Skeletal muscle tissue (tissue), 4 donors: ENCODE results near the gene SESN2. TPM values are rescaled to one million over a fixed set of nuclear protein-coding genes. Genes with fewer than 3 reads are reported as not detected.

ENCODE experiments used
- H3K27ac ChIP-seq: one replicate; pipeline ENCODE4 v1.7.0; 2013; ENCODE audit warnings: mild to moderate bottlenecking, low read depth, low read length, inconsistent platforms
- H3K27me3 ChIP-seq, 3 donors: one replicate each; pipeline ENCODE4 v1.7.0; 2013; ENCODE audit warnings: low read length in 3 of 3; ENCODE audit not compliant: control insufficient read depth in 3 of 3, insufficient read depth in 3 of 3
- H3K36me3 ChIP-seq, 3 donors: one replicate each; pipeline ENCODE4 v1.7.0; 2013; ENCODE audit warnings: low read length in 3 of 3; ENCODE audit not compliant: control insufficient read depth in 3 of 3, insufficient read depth in 3 of 3
- H3K4me1 ChIP-seq, 3 donors: one replicate each; pipeline ENCODE4 v1.7.0; 2013; ENCODE audit warnings: low read length in 3 of 3, mild to moderate bottlenecking in 3 of 3; ENCODE audit not compliant: control insufficient read depth in 3 of 3, insufficient read depth in 3 of 3
- H3K4me3 ChIP-seq, 3 donors: one replicate each; pipeline ENCODE4 v1.7.0; 2013; ENCODE audit warnings: low read length in 3 of 3
- H3K9ac ChIP-seq, 3 donors: one replicate each; pipeline ENCODE4 v1.7.0; 2013; ENCODE audit warnings: low read length in 3 of 3, mild to moderate bottlenecking in 3 of 3, moderate library complexity in 2 of 3, low read depth in 1 of 3
- H3K9me3 ChIP-seq, 3 donors: one replicate each; pipeline ENCODE4 v1.7.0; 2013; ENCODE audit warnings: low read length in 3 of 3; ENCODE audit not compliant: control insufficient read depth in 3 of 3
- total RNA-seq: library from RNA; depleted of rRNA; stranded (reverse); fragments of >200 nt; gene quantifications from one replicate; pipeline ENCODE4 v1.2.3, GENCODE V29; 2014
- donor health status: Osteomylitis.

Gene SESN2
- total RNA-seq, 1 donor from 2014 or later, result 2.1 TPM

- no peaks in the 10 kb centered on the region for H3K9me3 ChIP-seq
- H3K9ac ChIP-seq, result no peak overlapping the region
- H3K4me1 ChIP-seq, result no peaks in the 10 kb centered on the region
- H3K27ac ChIP-seq, result no peak overlapping the region
- no peak overlapping the region for H3K4me3 ChIP-seq
- H3K27me3 ChIP-seq, result peaks cover 0 to 4% (median 0%) of the 10 kb centered on the region in 3 donors
- no peaks in the 10 kb centered on the region for H3K36me3 ChIP-seq
These were observed 39.1 kb downstream of the SESN2 start for GRCh38 chr1:28298438-28298837.

DNA sequence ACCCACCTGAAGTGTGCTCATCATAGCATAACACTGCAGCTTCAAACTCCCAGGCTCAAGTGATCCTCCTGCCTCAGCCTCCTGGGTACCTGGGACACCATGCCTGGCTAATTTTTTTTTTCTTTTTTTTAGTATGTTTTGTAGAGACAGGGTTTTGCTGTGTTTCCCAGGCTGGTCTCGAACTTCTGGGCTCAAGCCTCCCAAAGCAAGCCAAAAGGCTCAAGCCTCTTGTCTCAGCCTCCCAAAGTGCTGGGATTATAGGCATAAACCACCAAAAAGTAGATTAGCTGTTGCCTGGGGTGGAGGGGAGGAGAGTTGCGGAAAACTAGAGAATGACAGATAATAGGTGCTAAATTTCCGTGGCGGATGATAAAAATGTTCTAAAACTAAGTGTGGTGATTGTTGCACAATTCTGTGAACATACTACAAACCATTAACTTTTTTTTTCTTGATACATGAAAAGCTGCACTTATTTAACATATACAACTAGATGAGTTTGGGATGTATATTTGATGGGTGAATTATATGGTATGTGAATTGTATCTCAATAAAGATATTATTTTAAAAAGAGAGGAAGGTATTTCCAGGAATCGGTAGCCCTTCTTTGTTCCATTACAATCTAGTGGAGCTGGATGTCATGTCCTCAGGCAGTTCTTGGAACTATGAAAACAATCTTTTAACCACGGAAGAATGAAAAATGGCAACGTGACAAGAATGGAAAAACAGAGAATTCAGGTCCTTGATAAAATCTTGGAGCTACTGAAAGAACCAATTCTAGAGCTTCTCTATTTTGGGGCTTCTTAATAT lies 42.3 kb downstream of the SESN2 start:
- Histone ChIP-seq H3K4me1 (no peaks in the 10 kb centered on the region), H3K27me3 (peaks cover 0 to 4% (median 0%) of the 10 kb centered on the region in 3 donors), H3K9ac (no peak overlapping the region), H3K4me3 (no peak overlapping the region), H3K36me3 (no peaks in the 10 kb centered on the region), H3K27ac (no peak overlapping the region), H3K9me3 (no peaks in the 10 kb centered on the region)

DNA sequence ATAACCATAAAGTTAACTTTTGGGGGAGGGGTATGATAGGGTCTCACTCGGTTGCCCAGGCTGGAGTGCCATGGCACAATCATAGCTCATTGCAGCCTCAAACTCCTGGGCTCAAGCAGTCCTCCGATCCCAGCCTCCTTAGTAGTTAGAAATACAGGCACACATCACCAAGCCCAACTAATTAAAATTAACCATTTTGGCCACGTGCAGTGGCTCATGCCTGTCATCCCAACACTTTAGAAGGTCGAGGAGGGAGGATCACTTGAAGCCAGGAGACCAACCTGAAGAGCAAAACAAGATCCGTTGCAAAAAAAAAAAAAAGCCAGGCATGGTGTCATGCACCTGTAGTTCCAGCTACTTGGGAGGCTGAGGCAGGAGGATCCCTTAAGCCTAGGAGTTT lies 42.9 kb downstream of the SESN2 start:
- Histone ChIP-seq H3K27ac (no peak overlapping the region), H3K9me3 (no peaks in the 10 kb centered on the region), H3K27me3 (no peaks in the 10 kb centered on the region), H3K36me3 (no peaks in the 10 kb centered on the region), H3K4me1 (no peaks in the 10 kb centered on the region), H3K9ac (no peak overlapping the region), H3K4me3 (no peak overlapping the region)

- no peaks in the 10 kb centered on the region for H3K9me3 ChIP-seq
- no peak overlapping the region for H3K4me3 ChIP-seq
- no peaks in the 10 kb centered on the region for H3K36me3 ChIP-seq
- H3K4me1 ChIP-seq, result no peaks in the 10 kb centered on the region
- no peaks in the 10 kb centered on the region for H3K27me3 ChIP-seq
- H3K27ac ChIP-seq, result no peak overlapping the region
- no peak overlapping the region for H3K9ac ChIP-seq
These were observed 47.1 kb downstream of the SESN2 start for GRCh38 chr1:28306301-28306949.

DNA sequence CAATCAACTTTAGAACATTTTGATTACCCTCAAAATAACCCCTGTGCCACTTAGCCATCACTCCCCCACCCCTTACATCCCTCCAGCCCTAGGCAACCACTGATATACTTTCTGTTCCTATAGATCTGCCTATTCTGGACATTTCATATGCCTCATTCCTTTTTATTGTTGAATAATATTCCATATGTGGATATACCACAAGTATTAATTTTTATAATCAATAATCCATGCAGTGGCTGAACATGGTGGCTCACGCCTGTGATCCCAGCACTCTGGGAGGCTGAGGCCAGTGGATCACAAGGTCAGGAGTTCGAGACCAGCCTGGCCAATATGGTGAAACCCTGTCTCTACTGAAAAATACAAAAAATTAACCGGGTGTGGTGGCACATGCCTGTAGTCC lies 49.4 kb downstream of the SESN2 start:
- H3K4me1 ChIP-seq, result no peaks in the 10 kb centered on the region
- no peaks in the 10 kb centered on the region for H3K36me3 ChIP-seq
- no peak overlapping the region for H3K27ac ChIP-seq
- H3K27me3 ChIP-seq, result no peaks in the 10 kb centered on the region
- H3K9me3 ChIP-seq, result no peaks in the 10 kb centered on the region
- H3K4me3 ChIP-seq, result no peak overlapping the region
- no peak overlapping the region for H3K9ac ChIP-seq

GRCh38 chr1:28309702-28310101 lies 50.4 kb downstream of the SESN2 start:
- no peaks in the 10 kb centered on the region for H3K27me3 ChIP-seq
- no peak overlapping the region for H3K4me3 ChIP-seq
- H3K27ac ChIP-seq, result no peak overlapping the region
- H3K9ac ChIP-seq, result no peak overlapping the region
- no peaks in the 10 kb centered on the region for H3K4me1 ChIP-seq
- H3K9me3 ChIP-seq, result no peaks in the 10 kb centered on the region
- no peaks in the 10 kb centered on the region for H3K36me3 ChIP-seq

DNA sequence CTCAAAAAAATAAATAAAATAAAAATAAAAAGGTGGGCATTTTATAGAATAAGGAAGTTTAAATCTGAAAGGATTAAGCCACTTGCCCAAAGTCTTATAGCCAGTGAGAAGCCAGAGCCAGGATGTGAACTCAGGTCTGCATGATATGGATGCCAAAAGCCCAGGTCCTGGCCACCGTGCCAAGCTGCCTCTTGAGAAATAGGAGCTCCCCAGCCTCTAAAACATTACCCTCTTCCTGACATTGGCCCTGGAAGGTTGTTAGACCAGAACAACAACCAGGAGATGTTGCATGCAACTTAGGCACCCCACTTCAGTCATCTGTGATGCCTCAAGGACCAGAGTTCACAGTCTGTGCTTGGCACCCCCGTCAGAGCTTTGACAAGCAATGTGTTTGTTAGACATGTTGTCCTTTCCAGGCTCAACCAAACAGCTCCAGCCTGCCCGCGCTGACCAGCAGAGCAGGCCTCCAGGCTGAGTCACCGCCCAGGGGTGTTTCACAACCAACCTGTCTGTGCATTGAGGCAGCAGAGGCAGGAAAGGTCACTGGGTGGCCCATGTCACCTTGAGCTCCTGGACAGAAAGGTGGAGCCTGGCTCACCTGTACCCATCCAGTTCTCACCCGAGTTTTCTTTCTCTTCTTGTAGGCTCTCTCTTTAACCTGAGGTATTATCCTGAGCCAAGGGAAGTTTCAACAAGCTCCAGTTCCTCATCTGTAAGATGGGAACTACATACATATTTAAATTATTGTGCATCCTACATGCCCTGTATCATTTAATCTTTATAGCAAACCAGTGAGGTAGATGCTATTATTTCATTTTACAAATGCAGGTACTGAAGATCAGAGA lies 54.6 kb downstream of the SESN2 start:
- Histone ChIP-seq H3K9me3 (no peaks in the 10 kb centered on the region), H3K27me3 (no peaks in the 10 kb centered on the region), H3K27ac (no peak overlapping the region), H3K4me1 (no peaks in the 10 kb centered on the region), H3K36me3 (no peaks in the 10 kb centered on the region), H3K9ac (no peak overlapping the region), H3K4me3 (no peak overlapping the region)

DNA sequence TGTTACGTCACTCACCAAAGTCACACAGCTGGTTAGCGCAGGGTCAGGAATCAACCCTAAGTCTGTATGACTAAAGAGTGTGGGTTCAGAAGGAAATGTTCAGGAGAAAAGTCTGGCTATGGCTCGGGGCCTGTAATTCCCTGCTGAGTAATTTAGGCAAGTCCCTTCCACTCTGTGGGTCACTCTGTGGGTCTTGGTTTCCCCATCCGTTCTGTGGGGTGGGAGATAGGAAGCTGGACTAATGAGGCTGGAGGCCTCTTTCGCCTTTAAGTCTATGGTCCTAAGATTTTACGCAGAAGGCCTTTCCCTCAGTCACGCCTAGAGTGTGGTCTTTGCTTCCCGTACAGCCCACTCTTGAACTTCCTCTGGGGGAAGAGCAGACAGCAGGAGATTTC lies 55.2 kb downstream of the SESN2 start:
- Histone ChIP-seq H3K27me3 (no peaks in the 10 kb centered on the region), H3K27ac (no peak overlapping the region), H3K9ac (no peak overlapping the region), H3K36me3 (no peaks in the 10 kb centered on the region), H3K4me1 (no peaks in the 10 kb centered on the region), H3K4me3 (no peak overlapping the region), H3K9me3 (no peaks in the 10 kb centered on the region)

DNA sequence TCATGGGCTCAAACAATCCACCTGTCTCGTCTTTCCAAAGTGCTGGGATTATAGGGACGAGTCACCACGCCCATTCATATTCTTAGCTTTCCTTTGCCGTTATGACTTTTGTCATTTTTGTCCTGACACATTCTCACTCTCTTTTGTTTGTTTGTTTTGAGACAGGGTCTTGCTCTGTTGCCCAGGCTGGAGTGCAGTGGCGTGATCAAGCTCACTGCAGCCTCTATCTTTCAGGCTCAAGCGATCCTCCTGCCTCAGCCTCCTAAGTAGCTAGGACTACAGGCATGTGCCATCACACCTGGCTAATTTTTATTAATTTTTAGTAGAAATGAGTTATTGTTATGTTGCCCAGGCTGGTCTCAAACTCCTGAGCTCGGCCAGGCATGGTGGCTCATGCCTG lies 57.7 kb downstream of the SESN2 start:
- Histone ChIP-seq H3K9ac (no peak overlapping the region), H3K4me3 (no peak overlapping the region), H3K9me3 (no peaks in the 10 kb centered on the region), H3K36me3 (no peaks in the 10 kb centered on the region), H3K27me3 (peaks cover 0 to 4% (median 0%) of the 10 kb centered on the region in 3 donors), H3K27ac (no peak overlapping the region), H3K4me1 (no peaks in the 10 kb centered on the region)

- Histone ChIP-seq H3K27me3 (peaks cover 0 to 4% (median 0%) of the 10 kb centered on the region in 3 donors), H3K4me1 (no peaks in the 10 kb centered on the region), H3K9ac (no peak overlapping the region), H3K27ac (no peak overlapping the region), H3K9me3 (no peaks in the 10 kb centered on the region), H3K36me3 (no peaks in the 10 kb centered on the region), H3K4me3 (no peak overlapping the region)
These were observed 62.9 kb downstream of the SESN2 start for GRCh38 chr1:28322194-28322593.
